NCI-H2029 (cell line): ENCODE measurements around the gene SEMA5A.
"Not testable (repeated sequence)": the region's sequence is repeated elsewhere in the genome, so short reads cannot be mapped to it uniquely, and the experiment has no call there.

Source experiments
- DNase-seq: peaks from one replicate; lab custom pipeline; 2025; lab: John Stamatoyannopoulos, UW

Gene SEMA5A

GRCh38 chr5:9358961-9359685, 186.8 kb downstream of the SEMA5A start:
- DNase-seq: no peak

GRCh38 chr5:9356351-9356825, 189.5 kb downstream of the SEMA5A start:
- no peak for DNase-seq

- DNase-seq: no peak
Measured at GRCh38 chr5:9354336-9355081, 191.4 kb downstream of the SEMA5A start.

- DNase-seq: not testable (repeated sequence)
Measured at GRCh38 chr5:9353048-9353447, 192.8 kb downstream of the SEMA5A start.

GRCh38 chr5:9351546-9351945, 194.3 kb downstream of the SEMA5A start:
- no peak for DNase-seq

- DNase-seq: no peak
Measured at GRCh38 chr5:9350301-9350797, 195.5 kb downstream of the SEMA5A start.

GRCh38 chr5:9348401-9348996, 197.4 kb downstream of the SEMA5A start:
- no peak for DNase-seq

GRCh38 chr5:9347541-9348295, 198.2 kb downstream of the SEMA5A start:
- DNase-seq: no peak

- no peak for DNase-seq
Measured at GRCh38 chr5:9347032-9347431, 198.8 kb downstream of the SEMA5A start.

GRCh38 chr5:9344751-9345240, 201.1 kb downstream of the SEMA5A start:
- no peak for DNase-seq

- DNase-seq: no peak
Measured at GRCh38 chr5:9343146-9343850, 202.6 kb downstream of the SEMA5A start.

- DNase-seq: no peak
Measured at GRCh38 chr5:9342161-9342787, 203.6 kb downstream of the SEMA5A start.

- DNase-seq: no peak
Measured at GRCh38 chr5:9340085-9340484, 205.8 kb downstream of the SEMA5A start.

GRCh38 chr5:9339206-9339818, 206.6 kb downstream of the SEMA5A start:
- DNase-seq: no peak

GRCh38 chr5:9338796-9339195, 207.1 kb downstream of the SEMA5A start:
- no peak for DNase-seq

GRCh38 chr5:9337928-9338595, 207.8 kb downstream of the SEMA5A start:
- no peak for DNase-seq

- DNase-seq: no peak
Measured at GRCh38 chr5:9335754-9336495, 209.9 kb downstream of the SEMA5A start.

GRCh38 chr5:9335269-9335668, 210.6 kb downstream of the SEMA5A start:
- DNase-seq: no peak

- DNase-seq: no peak
Measured at GRCh38 chr5:9332026-9332425, 213.8 kb downstream of the SEMA5A start.
